Umbilical cord (tissue), 2 donors: ENCODE measurements around the gene APOC3. TPM values are rescaled to one million over a fixed set of nuclear protein-coding genes. Genes with fewer than 3 reads are reported as not detected.

Experiments
- DNase-seq: peaks from one replicate; pipeline ENCODE4 v3.0.0-alpha.2; 2015; ENCODE audit warnings: low spot score
- total RNA-seq: library from RNA; depleted of rRNA; stranded (reverse); fragments of >200 nt; gene quantifications from one replicate; pipeline ENCODE4 v1.2.3, GENCODE V29; 2014; ENCODE audit warnings: low replicate concordance; ENCODE audit not compliant: insufficient read depth

APOC3 gene
- total RNA-seq, 1 donor from 2014 or later, result not detected

- DNase-seq, result no peak
Observed at GRCh38 chr11:116849060-116849459, 19.4 kb downstream of the APOC3 start.

GRCh38 chr11:116849486-116849885 is 19.8 kb downstream of the APOC3 start:
- no peak for DNase-seq

- no peak for DNase-seq
Observed at GRCh38 chr11:116851626-116852025, 21.9 kb downstream of the APOC3 start.

GRCh38 chr11:116852261-116853031 is 22.7 kb downstream of the APOC3 start:
- peak; percentile 88 for DNase-seq

GRCh38 chr11:116853461-116854073 is 23.9 kb downstream of the APOC3 start:
- DNase-seq, result no peak

DNA sequence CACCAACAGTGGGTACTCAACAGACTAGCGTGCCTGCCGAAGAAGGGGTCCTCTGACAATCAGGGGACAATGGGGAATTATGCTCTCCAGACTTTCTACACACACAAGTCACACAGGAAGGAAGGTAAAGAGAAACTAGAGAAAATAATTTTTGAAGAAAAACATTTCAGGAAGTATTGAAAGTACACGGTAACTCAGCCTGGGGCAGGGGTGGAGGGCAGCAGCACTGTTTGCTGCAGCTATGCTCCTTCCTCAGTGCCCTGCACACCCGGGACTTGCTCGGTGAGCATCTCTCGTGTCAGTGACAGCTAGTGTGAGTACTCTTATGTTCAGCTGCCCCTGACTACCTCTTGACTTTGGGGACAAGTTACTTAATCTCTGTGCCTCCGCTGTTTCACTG is 25.7 kb downstream of the APOC3 start:
- no peak for DNase-seq

DNA sequence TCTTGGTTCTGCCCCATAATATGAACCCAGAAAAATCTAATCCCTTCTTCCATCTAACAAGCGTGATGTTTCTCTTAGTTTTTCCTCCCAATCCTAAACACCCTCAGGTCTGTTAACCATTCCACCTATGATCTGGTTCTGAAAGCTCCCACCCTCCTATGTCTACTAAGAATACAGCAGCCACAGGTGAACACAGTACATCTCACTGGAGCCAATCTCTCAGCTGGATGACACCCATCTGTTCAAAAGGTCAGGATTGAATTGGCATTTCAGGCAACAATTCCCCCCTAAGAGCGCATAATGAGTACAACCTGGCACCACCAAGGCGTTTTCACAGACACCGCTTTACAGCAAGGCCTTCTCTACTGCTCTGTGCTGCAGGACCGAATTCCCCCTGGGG is 26.7 kb downstream of the APOC3 start:
- DNase-seq, result no peak

DNA sequence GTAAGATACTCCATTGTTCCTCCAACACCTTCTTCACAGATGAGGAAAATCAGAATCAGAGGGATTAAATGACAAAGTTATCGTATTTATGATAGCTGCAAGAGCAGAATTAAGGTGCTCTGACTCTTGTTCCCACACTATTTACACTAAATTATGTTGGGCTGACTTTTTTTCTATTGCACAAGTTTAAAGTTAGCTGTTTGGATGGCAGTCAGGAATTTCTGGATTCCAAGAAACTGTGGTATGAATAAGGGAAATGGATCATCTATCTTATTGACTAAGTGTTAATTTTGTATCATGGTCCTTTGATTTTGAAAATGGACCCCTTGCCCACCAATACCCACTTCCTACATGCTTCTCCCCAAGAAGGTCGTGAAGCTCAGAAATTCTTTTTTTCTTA is 27.6 kb downstream of the APOC3 start:
- no peak for DNase-seq

DNA sequence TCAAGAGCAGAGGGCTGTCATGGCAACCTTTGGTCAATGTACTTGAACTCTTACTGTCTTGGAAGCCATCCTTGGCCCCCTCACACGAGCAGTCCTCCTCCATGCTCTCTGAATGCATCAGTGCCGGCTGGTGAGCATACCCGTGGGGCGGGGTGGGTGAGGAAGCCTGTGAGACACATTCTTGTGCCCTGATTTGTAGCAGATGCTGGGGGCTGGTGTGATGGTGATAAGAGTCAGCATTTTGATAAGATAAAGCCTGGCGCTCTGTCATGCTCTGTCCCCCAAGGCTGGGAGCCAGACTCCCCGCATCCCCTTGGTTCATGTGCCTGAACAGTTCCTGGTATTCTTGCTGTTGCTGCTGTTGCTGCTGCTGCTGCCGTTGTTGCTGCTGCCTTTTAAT is 28.2 kb downstream of the APOC3 start:
- peak; percentile 35 for DNase-seq

GRCh38 chr11:116859175-116859574 is 29.5 kb downstream of the APOC3 start:
- no peak for DNase-seq

- no peak for DNase-seq
Observed at GRCh38 chr11:116860303-116860702, 30.6 kb downstream of the APOC3 start.

DNA sequence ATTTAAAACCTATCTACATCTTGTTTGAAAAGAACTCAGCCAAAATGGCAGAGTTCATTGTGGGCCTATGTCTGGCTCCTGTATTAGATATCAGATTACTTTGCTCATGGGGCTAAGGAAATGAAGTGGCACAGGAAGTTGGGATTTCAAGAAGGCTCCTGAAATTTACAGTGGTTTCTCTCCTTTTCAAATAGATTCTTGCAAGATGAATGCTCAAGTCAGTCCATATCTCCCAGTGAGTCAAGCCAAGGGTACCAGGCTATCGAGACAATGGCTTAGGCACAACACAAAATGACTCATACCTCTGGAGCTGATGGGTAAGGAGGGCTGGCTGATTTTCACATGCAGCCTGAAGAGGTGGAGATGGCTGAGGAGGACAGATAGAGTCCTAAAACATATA is 31.8 kb downstream of the APOC3 start:
- no peak for DNase-seq

GRCh38 chr11:116862185-116862584 is 32.5 kb downstream of the APOC3 start:
- DNase-seq, result no peak

GRCh38 chr11:116862951-116863350 is 33.2 kb downstream of the APOC3 start:
- DNase-seq, result no peak

GRCh38 chr11:116864531-116864930 is 34.8 kb downstream of the APOC3 start:
- no peak for DNase-seq

GRCh38 chr11:116865696-116866095 is 36.0 kb downstream of the APOC3 start:
- DNase-seq, result peak; percentile 32

- no peak for DNase-seq
Observed at GRCh38 chr11:116866804-116867455, 37.2 kb downstream of the APOC3 start.

DNA sequence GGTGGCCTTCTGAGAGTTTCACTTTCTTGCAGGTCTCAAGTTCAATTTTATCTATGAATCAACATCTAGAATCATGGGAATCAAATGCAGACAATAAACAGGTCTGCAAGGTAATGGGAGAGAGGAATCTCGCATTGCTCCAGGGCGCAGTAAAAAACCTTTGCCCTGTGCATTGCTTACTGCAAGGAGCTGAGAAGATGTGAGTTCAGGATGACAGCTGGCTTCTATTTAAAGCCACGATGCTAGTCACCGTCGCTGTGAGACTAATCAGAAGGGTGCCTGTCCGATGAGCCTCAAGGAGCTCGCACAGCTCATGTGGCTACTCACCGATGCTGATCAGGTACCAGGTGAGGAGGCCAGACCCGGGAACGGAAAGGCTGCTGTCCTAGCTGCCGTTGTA is 37.9 kb downstream of the APOC3 start:
- no peak for DNase-seq

- DNase-seq, result no peak
Observed at GRCh38 chr11:116868066-116868465, 38.4 kb downstream of the APOC3 start.

DNA sequence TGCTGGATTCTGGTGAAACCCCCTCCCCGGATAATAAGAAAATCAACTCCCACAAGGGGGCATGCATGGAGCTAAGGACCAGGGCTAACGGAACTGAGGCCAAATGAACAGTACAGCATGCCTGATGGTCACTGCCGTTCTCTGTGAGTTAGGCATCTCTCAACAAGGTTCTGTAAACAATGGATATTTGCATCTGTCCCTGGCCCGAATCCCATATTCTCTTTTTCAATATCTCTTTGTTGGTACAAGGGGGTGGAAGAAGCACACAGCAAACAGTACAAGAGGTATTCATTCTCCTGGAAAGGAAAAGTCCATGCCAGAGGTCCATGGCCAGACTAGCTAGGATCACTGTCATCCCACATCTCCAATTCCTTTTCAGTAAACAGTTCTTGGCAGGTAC is 39.9 kb downstream of the APOC3 start:
- no peak for DNase-seq

- no peak for DNase-seq
Observed at GRCh38 chr11:116870054-116870453, 40.3 kb downstream of the APOC3 start.

- DNase-seq, result peak; percentile 8
Observed at GRCh38 chr11:116871248-116871647, 41.5 kb downstream of the APOC3 start.

DNA sequence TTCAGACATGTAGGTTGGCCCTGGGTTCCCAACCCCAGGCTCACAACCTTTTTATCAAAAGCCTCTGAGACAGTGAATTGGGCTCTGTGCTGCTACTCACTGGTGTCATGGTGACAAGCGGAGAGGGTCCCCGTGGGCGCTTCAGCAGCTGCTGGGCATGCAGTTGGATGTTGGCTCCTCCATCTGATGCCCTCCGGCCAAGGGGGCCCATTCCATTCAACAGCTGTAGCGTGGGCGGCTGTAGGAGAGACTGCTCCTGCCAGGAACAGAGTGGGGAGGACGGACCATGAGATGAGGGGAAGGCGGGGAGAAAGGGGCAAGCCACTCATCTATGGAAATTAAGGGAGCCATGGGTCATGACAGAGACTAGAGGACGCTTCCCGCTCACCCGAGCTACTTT is 43.7 kb downstream of the APOC3 start:
- no peak for DNase-seq
